Measurements from ENCODE around the gene PMP22.

PMP22 gene

GRCh38 chr17:15273141-15273793, 8.1 kb upstream of the PMP22 start:
- no peak for DNase-seq

GRCh38 chr17:15271741-15272140, 6.6 kb upstream of the PMP22 start:
- no peak for DNase-seq

GRCh38 chr17:15270628-15271381, 5.7 kb upstream of the PMP22 start:
- no peak for DNase-seq

GRCh38 chr17:15269780-15270089, 4.6 kb upstream of the PMP22 start:
- DNase-seq = no peak

GRCh38 chr17:15269087-15269779, 4.1 kb upstream of the PMP22 start:
- DNase-seq = no peak

GRCh38 chr17:15268461-15268860, 3.3 kb upstream of the PMP22 start:
- no peak for DNase-seq

GRCh38 chr17:15267996-15268395, 2.9 kb upstream of the PMP22 start:
- DNase-seq = no peak

- no peak for DNase-seq
Measured at GRCh38 chr17:15266325-15267125, 1.4 kb upstream of the PMP22 start.

GRCh38 chr17:15264542-15264941, 584 bp downstream of the PMP22 start:
- DNase-seq = no peak

- no peak for DNase-seq
Measured at GRCh38 chr17:15263680-15264079, 1.4 kb downstream of the PMP22 start.

- DNase-seq = no peak
Measured at GRCh38 chr17:15263206-15263579, 1.9 kb downstream of the PMP22 start.

- no peak for DNase-seq
Measured at GRCh38 chr17:15262291-15263205, 2.6 kb downstream of the PMP22 start.

GRCh38 chr17:15261802-15262290, 3.3 kb downstream of the PMP22 start:
- DNase-seq = no peak

- DNase-seq = no peak
Measured at GRCh38 chr17:15261258-15261801, 3.8 kb downstream of the PMP22 start.

- DNase-seq = peak; percentile 77
Measured at GRCh38 chr17:15260376-15261257, 4.5 kb downstream of the PMP22 start.

- no peak for DNase-seq
Measured at GRCh38 chr17:15257796-15258512, 7.2 kb downstream of the PMP22 start.

- peak; percentile 79 for DNase-seq
Measured at GRCh38 chr17:15257258-15257788, 7.8 kb downstream of the PMP22 start.

GRCh38 chr17:15256689-15257088, 8.4 kb downstream of the PMP22 start:
- DNase-seq = no peak

GRCh38 chr17:15255713-15256454, 9.2 kb downstream of the PMP22 start:
- no peak for DNase-seq

Data from activated effector memory CD4-positive, alpha-beta T cell treated with anti-CD3 and anti-CD28 coated beads, Interleukin-2, amount 50 U/mL, for 16 hours (primary cell).